ENCODE measurements around the gene CAMTA1.

Gene CAMTA1

GRCh38 chr1:7677111-7677510 lies 891.9 kb downstream of the CAMTA1 start:
- DNase-seq (ENCODE audit: low read depth) = no peak
- no peak for TF ChIP-seq CTCF (conservative IDR thresholded peaks at IDR 0.05; ENCODE audit: low read depth, low read length)
- no peak overlapping the region for H3K4me3 ChIP-seq (ENCODE audit: low read depth, low read length)

- no peak overlapping the region for H3K4me3 ChIP-seq (ENCODE audit: low read depth, low read length)
- DNase-seq (ENCODE audit: low read depth) = no peak
- no peak for TF ChIP-seq CTCF (conservative IDR thresholded peaks at IDR 0.05; ENCODE audit: low read depth, low read length)
These were observed 892.6 kb downstream of the CAMTA1 start for GRCh38 chr1:7677815-7678214.

- DNase-seq (ENCODE audit: low read depth) = no peak
- TF ChIP-seq CTCF (conservative IDR thresholded peaks at IDR 0.05; ENCODE audit: low read depth, low read length) = no peak
- H3K4me3 ChIP-seq (ENCODE audit: low read depth, low read length) = no peak overlapping the region
These were observed 893.4 kb downstream of the CAMTA1 start for GRCh38 chr1:7678491-7679158.

- H3K4me3 ChIP-seq (ENCODE audit: low read depth, low read length) = no peak overlapping the region
- DNase-seq (ENCODE audit: low read depth) = no peak
- no peak for TF ChIP-seq CTCF (conservative IDR thresholded peaks at IDR 0.05; ENCODE audit: low read depth, low read length)
These were observed 894.1 kb downstream of the CAMTA1 start for GRCh38 chr1:7679159-7679872.

- DNase-seq (ENCODE audit: low read depth) = no peak
- TF ChIP-seq CTCF (conservative IDR thresholded peaks at IDR 0.05; ENCODE audit: low read depth, low read length) = no peak
- H3K4me3 ChIP-seq (ENCODE audit: low read depth, low read length) = peak overlapping the region; percentile 62
These were observed 894.6 kb downstream of the CAMTA1 start for GRCh38 chr1:7679873-7680206.

- peak overlapping the region; percentile 62 for H3K4me3 ChIP-seq (ENCODE audit: low read depth, low read length)
- peak; percentile 23 for DNase-seq (ENCODE audit: low read depth)
- no peak for TF ChIP-seq CTCF (conservative IDR thresholded peaks at IDR 0.05; ENCODE audit: low read depth, low read length)
These were observed 895.1 kb downstream of the CAMTA1 start for GRCh38 chr1:7680207-7680954.

All from choroid plexus epithelial cell (primary cell).